ENCODE results near the gene ING3.
"Not testable (repeated sequence)": the region's sequence is repeated elsewhere in the genome, so short reads cannot be mapped to it uniquely, and the experiment has no call there.

The ING3 gene

GRCh38 chr7:120995654-120996053 is 45.1 kb downstream of the ING3 start:
- H3K36me3 ChIP-seq (ENCODE audit: insufficient read depth, low read length): no peaks in the 10 kb centered on the region
- no peak overlapping the region for H2AFZ ChIP-seq (ENCODE audit: low read depth, low read length)
- H3K9me3 ChIP-seq (ENCODE audit: low read length): no peaks in the 10 kb centered on the region
- H3K4me1 ChIP-seq (ENCODE audit: insufficient read depth, low read length): no peaks in the 10 kb centered on the region
- H3K27me3 ChIP-seq (ENCODE audit: insufficient read depth, low read length): no peaks in the 10 kb centered on the region
- no peak overlapping the region for H3K4me3 ChIP-seq (ENCODE audit: low read length)

- Histone ChIP-seq H3K9me3 (ENCODE audit: low read length) (no peaks in the 10 kb centered on the region), H3K36me3 (ENCODE audit: insufficient read depth, low read length) (no peaks in the 10 kb centered on the region), H3K4me1 (ENCODE audit: insufficient read depth, low read length) (no peaks in the 10 kb centered on the region), H2AFZ (ENCODE audit: low read depth, low read length) (no peak overlapping the region), H3K27me3 (ENCODE audit: insufficient read depth, low read length) (no peaks in the 10 kb centered on the region), H3K4me3 (ENCODE audit: low read length) (no peak overlapping the region)
Measured at GRCh38 chr7:120996333-120996987, 45.9 kb downstream of the ING3 start.

GRCh38 chr7:120996988-120997345 is 46.4 kb downstream of the ING3 start:
- Histone ChIP-seq H3K36me3 (ENCODE audit: insufficient read depth, low read length) (no peaks in the 10 kb centered on the region), H3K4me1 (ENCODE audit: insufficient read depth, low read length) (no peaks in the 10 kb centered on the region), H3K4me3 (ENCODE audit: low read length) (no peak overlapping the region), H3K27me3 (ENCODE audit: insufficient read depth, low read length) (no peaks in the 10 kb centered on the region), H3K9me3 (ENCODE audit: low read length) (no peaks in the 10 kb centered on the region), H2AFZ (ENCODE audit: low read depth, low read length) (no peak overlapping the region)

GRCh38 chr7:120997882-120998474 is 47.4 kb downstream of the ING3 start:
- Histone ChIP-seq H3K4me1 (ENCODE audit: insufficient read depth, low read length) (no peaks in the 10 kb centered on the region), H3K4me3 (ENCODE audit: low read length) (no peak overlapping the region), H3K9me3 (ENCODE audit: low read length) (no peaks in the 10 kb centered on the region), H3K27me3 (ENCODE audit: insufficient read depth, low read length) (no peaks in the 10 kb centered on the region), H2AFZ (ENCODE audit: low read depth, low read length) (no peak overlapping the region), H3K36me3 (ENCODE audit: insufficient read depth, low read length) (no peaks in the 10 kb centered on the region)

GRCh38 chr7:120998520-120998919 is 47.9 kb downstream of the ING3 start:
- Histone ChIP-seq H2AFZ (ENCODE audit: low read depth, low read length) (no peak overlapping the region), H3K36me3 (ENCODE audit: insufficient read depth, low read length) (no peaks in the 10 kb centered on the region), H3K4me3 (ENCODE audit: low read length) (no peak overlapping the region), H3K27me3 (ENCODE audit: insufficient read depth, low read length) (no peaks in the 10 kb centered on the region), H3K4me1 (ENCODE audit: insufficient read depth, low read length) (no peaks in the 10 kb centered on the region), H3K9me3 (ENCODE audit: low read length) (no peaks in the 10 kb centered on the region)

GRCh38 chr7:120998996-120999565 is 48.5 kb downstream of the ING3 start:
- H3K36me3 ChIP-seq (ENCODE audit: insufficient read depth, low read length): no peaks in the 10 kb centered on the region
- no peaks in the 10 kb centered on the region for H3K27me3 ChIP-seq (ENCODE audit: insufficient read depth, low read length)
- H3K4me3 ChIP-seq (ENCODE audit: low read length): no peak overlapping the region
- H3K4me1 ChIP-seq (ENCODE audit: insufficient read depth, low read length): no peaks in the 10 kb centered on the region
- H2AFZ ChIP-seq (ENCODE audit: low read depth, low read length): no peak overlapping the region
- H3K9me3 ChIP-seq (ENCODE audit: low read length): no peaks in the 10 kb centered on the region

GRCh38 chr7:121000081-121000983 is 49.8 kb downstream of the ING3 start:
- H3K4me1 ChIP-seq (ENCODE audit: insufficient read depth, low read length): no peaks in the 10 kb centered on the region
- H3K36me3 ChIP-seq (ENCODE audit: insufficient read depth, low read length): no peaks in the 10 kb centered on the region
- H2AFZ ChIP-seq (ENCODE audit: low read depth, low read length): no peak overlapping the region
- H3K4me3 ChIP-seq (ENCODE audit: low read length): no peak overlapping the region
- H3K9me3 ChIP-seq (ENCODE audit: low read length): no peaks in the 10 kb centered on the region
- H3K27me3 ChIP-seq (ENCODE audit: insufficient read depth, low read length): no peaks in the 10 kb centered on the region

- Histone ChIP-seq H3K36me3 (ENCODE audit: insufficient read depth, low read length) (no peaks in the 10 kb centered on the region), H3K4me3 (ENCODE audit: low read length) (no peak overlapping the region), H3K27me3 (ENCODE audit: insufficient read depth, low read length) (no peaks in the 10 kb centered on the region), H3K4me1 (ENCODE audit: insufficient read depth, low read length) (no peaks in the 10 kb centered on the region), H2AFZ (ENCODE audit: low read depth, low read length) (no peak overlapping the region), H3K9me3 (ENCODE audit: low read length) (no peaks in the 10 kb centered on the region)
Measured at GRCh38 chr7:121001234-121001906, 50.8 kb downstream of the ING3 start.

- Histone ChIP-seq H3K4me3 (ENCODE audit: low read length) (no peak overlapping the region), H3K27me3 (ENCODE audit: insufficient read depth, low read length) (no peaks in the 10 kb centered on the region), H3K36me3 (ENCODE audit: insufficient read depth, low read length) (no peaks in the 10 kb centered on the region), H3K9me3 (ENCODE audit: low read length) (no peaks in the 10 kb centered on the region), H2AFZ (ENCODE audit: low read depth, low read length) (no peak overlapping the region), H3K4me1 (ENCODE audit: insufficient read depth, low read length) (no peaks in the 10 kb centered on the region)
Measured at GRCh38 chr7:121002048-121002756, 51.6 kb downstream of the ING3 start.

- Histone ChIP-seq H2AFZ (ENCODE audit: low read depth, low read length) (no peak overlapping the region), H3K4me1 (ENCODE audit: insufficient read depth, low read length) (no peaks in the 10 kb centered on the region), H3K4me3 (ENCODE audit: low read length) (no peak overlapping the region), H3K27me3 (ENCODE audit: insufficient read depth, low read length) (no peaks in the 10 kb centered on the region), H3K36me3 (ENCODE audit: insufficient read depth, low read length) (no peaks in the 10 kb centered on the region), H3K9me3 (ENCODE audit: low read length) (no peaks in the 10 kb centered on the region)
Measured at GRCh38 chr7:121002757-121003200, 52.2 kb downstream of the ING3 start.

GRCh38 chr7:121003986-121004685 is 53.6 kb downstream of the ING3 start:
- H3K36me3 ChIP-seq (ENCODE audit: insufficient read depth, low read length): no peaks in the 10 kb centered on the region
- H3K4me3 ChIP-seq (ENCODE audit: low read length): no peak overlapping the region
- no peak overlapping the region for H2AFZ ChIP-seq (ENCODE audit: low read depth, low read length)
- no peaks in the 10 kb centered on the region for H3K27me3 ChIP-seq (ENCODE audit: insufficient read depth, low read length)
- no peaks in the 10 kb centered on the region for H3K4me1 ChIP-seq (ENCODE audit: insufficient read depth, low read length)
- no peaks in the 10 kb centered on the region for H3K9me3 ChIP-seq (ENCODE audit: low read length)

- H3K27me3 ChIP-seq (ENCODE audit: insufficient read depth, low read length); H3K4me1 ChIP-seq (ENCODE audit: insufficient read depth, low read length); H3K4me3 ChIP-seq (ENCODE audit: low read length); H2AFZ ChIP-seq (ENCODE audit: low read depth, low read length); H3K9me3 ChIP-seq (ENCODE audit: low read length); H3K36me3 ChIP-seq (ENCODE audit: insufficient read depth, low read length): not testable (repeated sequence)
Measured at GRCh38 chr7:121005058-121005457, 54.5 kb downstream of the ING3 start.
